Pulmonary artery endothelial cell (primary cell): ENCODE data around the gene DPP6. TPM values are rescaled to one million over a fixed set of nuclear protein-coding genes. Genes with fewer than 3 reads are reported as not detected.

Experiments
- DNase-seq: peaks from one replicate; pipeline ENCODE4 v3.0.0-alpha.2; 2011; ENCODE audit warnings: low read depth, low spot score
- total RNA-seq: library from RNA; depleted of rRNA; stranded (reverse); fragments of >200 nt; gene quantifications from 2 replicates; pipeline ENCODE4 v1.2.3, GENCODE V29; 2014

The DPP6 gene
- total RNA-seq, 1 donor from 2014 or later, result not detected

- DNase-seq, result no peak
Observed at GRCh38 chr7:154857728-154858681, 805.8 kb downstream of the DPP6 start.

GRCh38 chr7:154858836-154859537, 806.8 kb downstream of the DPP6 start:
- DNase-seq, result no peak

- no peak for DNase-seq
Observed at GRCh38 chr7:154859747-154860620, 807.8 kb downstream of the DPP6 start.

GRCh38 chr7:154860621-154861375, 808.6 kb downstream of the DPP6 start:
- DNase-seq, result no peak

- DNase-seq, result no peak
Observed at GRCh38 chr7:154861589-154861988, 809.4 kb downstream of the DPP6 start.

- no peak for DNase-seq
Observed at GRCh38 chr7:154862153-154862791, 810.1 kb downstream of the DPP6 start.

- no peak for DNase-seq
Observed at GRCh38 chr7:154863766-154864522, 811.7 kb downstream of the DPP6 start.

GRCh38 chr7:154864523-154864891, 812.3 kb downstream of the DPP6 start:
- DNase-seq, result no peak

- DNase-seq, result no peak
Observed at GRCh38 chr7:154865984-154866685, 813.9 kb downstream of the DPP6 start.

GRCh38 chr7:154867068-154867467, 814.9 kb downstream of the DPP6 start:
- no peak for DNase-seq

- no peak for DNase-seq
Observed at GRCh38 chr7:154868921-154869320, 816.7 kb downstream of the DPP6 start.

GRCh38 chr7:154869436-154869835, 817.2 kb downstream of the DPP6 start:
- DNase-seq, result no peak

- DNase-seq, result no peak
Observed at GRCh38 chr7:154871507-154871906, 819.3 kb downstream of the DPP6 start.

- DNase-seq, result no peak
Observed at GRCh38 chr7:154871928-154872750, 819.9 kb downstream of the DPP6 start.

GRCh38 chr7:154872811-154873499, 820.8 kb downstream of the DPP6 start:
- DNase-seq, result no peak

GRCh38 chr7:154873500-154874121, 821.4 kb downstream of the DPP6 start:
- no peak for DNase-seq
